Heart right ventricle (tissue), 16 donors: ENCODE data around the gene LNX2. TPM values are rescaled to one million over a fixed set of nuclear protein-coding genes. Genes with fewer than 3 reads are reported as not detected.

Source experiments
- ATAC-seq, 8 donors: fragments of 200-7000 bp; cut with Tn5 transposase; one replicate each; pipeline ENCODE4 v1.9.1; 2020; ENCODE audit warnings: mild to moderate bottlenecking in 8 of 8, moderate library complexity in 8 of 8, moderate number of reproducible peaks in 1 of 8
- DNase-seq, 2 donors: peaks; one replicate each; pipeline ENCODE4 v3.0.0-alpha.2; 2020
- H3K27ac ChIP-seq, 10 donors: fragments of 200-600 bp; sonication (generic) in 2 of 10; one replicate each; pipeline versions ENCODE4 v1.5.0 to v1.8.0; 2020 to 2022; ENCODE audit warnings: mild to moderate bottlenecking in 3 of 10
- H3K27me3 ChIP-seq, 7 donors: fragments of 200-600 bp; one replicate each; pipeline ENCODE4 v1.8.0; 2021 to 2022; ENCODE audit warnings: mild to moderate bottlenecking in 2 of 7
- H3K36me3 ChIP-seq, 9 donors: fragments of 200-600 bp; sonication (generic) in 1 of 9; one replicate each; pipeline versions ENCODE4 v1.5.0 to v1.8.0; 2020 to 2022; ENCODE audit warnings: mild to moderate bottlenecking in 2 of 9
- H3K4me1 ChIP-seq, 9 donors: fragments of 200-600 bp; sonication (generic) in 1 of 9; one replicate each; pipeline versions ENCODE4 v1.5.0 to v1.8.0; 2020 to 2022; ENCODE audit warnings: mild to moderate bottlenecking in 4 of 9
- H3K4me3 ChIP-seq, 10 donors: fragments of 200-600 bp; sonication (generic) in 2 of 10; one replicate each; pipeline versions ENCODE4 v1.5.0 to v1.8.0; 2020 to 2022; ENCODE audit warnings: mild to moderate bottlenecking in 7 of 10, moderate library complexity in 2 of 10
- H3K9me3 ChIP-seq, 11 donors: fragments of 200-600 bp in 10 of 11; sonication (generic) in 2 of 11; one replicate each; pipeline versions ENCODE4 v1.5.0 to v1.8.0; 2013 to 2022; ENCODE audit warnings: mild to moderate bottlenecking in 2 of 11, control low read depth in 1 of 11, moderate library complexity in 1 of 11
- WGBS, 2 donors: extraction: QIAGEN DNeasy Blood & Tissue Kit; methylation state at CpG; one replicate each; pipeline ENCODE4 v1.1.7; 2013; ENCODE audit warnings: inconsistent platforms in 1 of 2; 5-methylcytosine and 5-hydroxymethylcytosine counted together
- intact Hi-C, 10 donors: fragments of 100-400 bp; cut with DNase I; formaldehyde crosslinking; loops; one replicate each; pipeline versions ENCODE4 v1.11.1 to v1.14.2; 2022
- polyA plus RNA-seq, 2 donors: library from polyadenylated mRNA; stranded (reverse); fragments of 200-250 nt; gene quantifications; one replicate each; pipeline ENCODE4 v1.2.3, GENCODE V29; 2013
- total RNA-seq, 10 donors: library from RNA; stranded (reverse); fragmentation: NEBNext Ultra II Directional in 3 of 10; extraction: Animal tissue kit (Norgen Biotek cat#: 25700) in 3 of 10; gene quantifications; one replicate each; pipeline versions ENCODE4 v1.2.1 to v1.2.4, GENCODE V29; 2021 to 2023
- TF ChIP-seq, protein P1 (sequence below), 9 donors: fragments of 200-600 bp; sonication (generic) in 2 of 9; IDR thresholded peaks; one replicate each; pipeline versions ENCODE4 v1.5.0 to v1.8.0; 2021 to 2022; ENCODE audit warnings: antibody characterized with exemption in 9 of 9, mild to moderate bottlenecking in 5 of 9, moderate library complexity in 1 of 9
- donor health status: Arrhythmogenic right ventricular cardiomyopathy.
- donor health status: ischemic (EF 13 %, LVEDD 7.1; RV severe dilation, severe dysfunction).
- donor health status: healthy with polysubstance abuse.
- donor health status: DM: no; HTN: yes; CAD: no.
- donor health status: DM: no; HTN: no; CAD: no.
- donor health status: ischemic (EF 25% LVEDD 6.9; RV normal size, moderate dysfunction).
- donor health status: ischemic (EF 25% LVEDD 5.7; RV mildly dilated, moderate dysfunction).
- donor health status: healthy.
- donor health status: DM: yes; HTN: yes; CAD: no.
- donor health status: Ischemic cardiomyopathy.
- donor health status: ischemic (EF 35%, LVEDD 5.7; RV mildly dilated, moderate dysfunction).
- donor health status: nonischemic (EF 11% LVEDD 7.7; RV severe dilation, severe dysfunction).
- donor health status: DM: yes; HTN: yes; CAD: no.
- donor health status: PGD.
- donor health status: ischemic (EF 29% LVEDD 5.4; RV normal size, mild dysfunction).
- donor health status: nonischemic (EF 23%, LVEDD 6.1; RV moderate dilation, normal function).

Gene LNX2
- total and polyA plus RNA-seq, 12 donors, result 3.5 to 22.3 (median 14.1) TPM

DNA sequence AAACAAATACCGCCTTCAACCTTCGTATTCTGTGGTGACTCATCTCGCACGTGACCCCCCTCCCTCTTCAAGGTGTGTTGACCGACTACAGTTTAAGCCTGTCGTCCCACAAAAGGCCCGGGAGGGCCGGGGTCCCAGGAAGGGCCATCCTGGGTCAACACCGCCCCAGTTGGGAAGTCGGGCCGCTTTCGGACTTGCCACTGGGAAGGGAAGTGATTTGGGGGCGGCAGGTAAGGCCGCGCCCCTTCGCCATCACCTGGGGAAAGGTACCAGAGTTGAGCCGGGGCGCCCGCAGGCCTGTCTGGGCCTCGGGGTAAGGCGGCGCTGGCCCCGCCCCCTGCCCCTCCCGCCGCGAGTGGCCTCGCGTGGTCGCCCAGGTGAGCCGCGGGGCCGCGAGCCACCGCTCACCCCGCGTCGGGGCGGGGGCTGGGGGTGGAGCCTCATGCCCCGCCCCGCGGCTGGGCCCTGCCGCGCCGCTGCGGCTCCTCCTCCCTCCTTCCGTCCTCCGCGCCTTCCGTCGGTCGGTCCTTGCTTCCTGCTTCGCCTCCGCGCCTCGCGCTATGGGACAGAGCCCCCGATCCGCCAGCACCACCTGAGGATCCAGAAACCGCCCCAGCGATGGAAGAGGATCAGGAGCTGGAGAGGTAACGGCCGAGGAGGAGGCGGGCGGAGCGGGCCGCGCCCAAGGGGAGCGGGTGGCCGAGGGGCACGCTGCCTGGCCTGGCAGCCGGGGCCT is 1.2 kb upstream of the LNX2 start, which contains the start of gene POLR1D:
Gene POLR1D (plus strand): TSS at position 527 of the 736 bp plus-strand sequence. CDS start 92 bp downstream, at position 619.
- Histone ChIP-seq H3K9me3 (no peaks in the 10 kb centered on the region), H3K27ac (peak within 1 kb of the TSS; percentile 82 to 99 (median 96)), H3K27me3 (no peaks in the 10 kb centered on the region), H3K36me3 (peaks cover 0 to 24% (median 0%) of the 10 kb centered on the region in 9 donors), H3K4me3 (peak within 1 kb of the TSS; percentile 58 to 100 (median 92)), H3K4me1 (peaks cover 4 to 47% (median 31%) of the 10 kb centered on the region in 9 donors)
- peak; percentile 76 to 86 (median 82) for ATAC-seq
- TF ChIP-seq, protein P1, sequence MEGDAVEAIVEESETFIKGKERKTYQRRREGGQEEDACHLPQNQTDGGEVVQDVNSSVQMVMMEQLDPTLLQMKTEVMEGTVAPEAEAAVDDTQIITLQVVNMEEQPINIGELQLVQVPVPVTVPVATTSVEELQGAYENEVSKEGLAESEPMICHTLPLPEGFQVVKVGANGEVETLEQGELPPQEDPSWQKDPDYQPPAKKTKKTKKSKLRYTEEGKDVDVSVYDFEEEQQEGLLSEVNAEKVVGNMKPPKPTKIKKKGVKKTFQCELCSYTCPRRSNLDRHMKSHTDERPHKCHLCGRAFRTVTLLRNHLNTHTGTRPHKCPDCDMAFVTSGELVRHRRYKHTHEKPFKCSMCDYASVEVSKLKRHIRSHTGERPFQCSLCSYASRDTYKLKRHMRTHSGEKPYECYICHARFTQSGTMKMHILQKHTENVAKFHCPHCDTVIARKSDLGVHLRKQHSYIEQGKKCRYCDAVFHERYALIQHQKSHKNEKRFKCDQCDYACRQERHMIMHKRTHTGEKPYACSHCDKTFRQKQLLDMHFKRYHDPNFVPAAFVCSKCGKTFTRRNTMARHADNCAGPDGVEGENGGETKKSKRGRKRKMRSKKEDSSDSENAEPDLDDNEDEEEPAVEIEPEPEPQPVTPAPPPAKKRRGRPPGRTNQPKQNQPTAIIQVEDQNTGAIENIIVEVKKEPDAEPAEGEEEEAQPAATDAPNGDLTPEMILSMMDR (IDR thresholded peaks at IDR 0.05), result no peak
- intact Hi-C loops, result loop anchor here in 7 of 10 donors (2.0 to 10.0 kb wide), 6 partner anchors 57 to 197 kb away; partner anchors contain the start of genes MTIF3 (in 6 of the 7) and GTF3A (in 2 of the 7)
- WGBS, 2 donors, result 1% methylated on average over 71 of the region's 71 CpGs
- DNase-seq, result peak; percentile 80 to 81

DNA sequence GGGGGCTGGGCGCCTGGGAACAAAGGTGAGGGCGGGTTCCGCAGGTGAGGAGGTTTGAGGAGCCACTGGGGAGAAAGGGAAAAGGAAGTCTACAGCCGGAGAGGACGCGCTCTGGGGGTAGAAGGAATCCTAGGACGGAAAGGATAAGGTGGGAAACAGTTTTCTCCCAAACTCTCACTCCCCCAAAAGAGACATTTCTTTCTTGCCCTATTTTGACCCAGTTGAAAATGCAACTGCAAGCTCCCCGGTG is 712 bp upstream of the LNX2 start:
- H3K27me3 ChIP-seq, result no peaks in the 10 kb centered on the region
- DNase-seq, result no peak
- peak overlapping the region; percentile 58 to 100 (median 92) for H3K4me3 ChIP-seq
- TF ChIP-seq, protein P1 (IDR thresholded peaks at IDR 0.05), result no peak
- 1% methylated on average over 8 of the region's 8 CpGs for WGBS, 2 donors
- peaks cover 4 to 49% (median 31%) of the 10 kb centered on the region in 9 donors for H3K4me1 ChIP-seq
- no peaks in the 10 kb centered on the region for H3K9me3 ChIP-seq
- H3K36me3 ChIP-seq, result peaks cover 0 to 24% (median 0%) of the 10 kb centered on the region in 9 donors
- peak overlapping the region; percentile 82 to 99 (median 96) for H3K27ac ChIP-seq
- no peak for ATAC-seq
- intact Hi-C loops, result loop anchor here in 7 of 10 donors (2.0 to 10.0 kb wide), 6 partner anchors 56 to 196 kb away; partner anchors contain the start of genes MTIF3 (in 6 of the 7) and GTF3A (in 2 of the 7)

DNA sequence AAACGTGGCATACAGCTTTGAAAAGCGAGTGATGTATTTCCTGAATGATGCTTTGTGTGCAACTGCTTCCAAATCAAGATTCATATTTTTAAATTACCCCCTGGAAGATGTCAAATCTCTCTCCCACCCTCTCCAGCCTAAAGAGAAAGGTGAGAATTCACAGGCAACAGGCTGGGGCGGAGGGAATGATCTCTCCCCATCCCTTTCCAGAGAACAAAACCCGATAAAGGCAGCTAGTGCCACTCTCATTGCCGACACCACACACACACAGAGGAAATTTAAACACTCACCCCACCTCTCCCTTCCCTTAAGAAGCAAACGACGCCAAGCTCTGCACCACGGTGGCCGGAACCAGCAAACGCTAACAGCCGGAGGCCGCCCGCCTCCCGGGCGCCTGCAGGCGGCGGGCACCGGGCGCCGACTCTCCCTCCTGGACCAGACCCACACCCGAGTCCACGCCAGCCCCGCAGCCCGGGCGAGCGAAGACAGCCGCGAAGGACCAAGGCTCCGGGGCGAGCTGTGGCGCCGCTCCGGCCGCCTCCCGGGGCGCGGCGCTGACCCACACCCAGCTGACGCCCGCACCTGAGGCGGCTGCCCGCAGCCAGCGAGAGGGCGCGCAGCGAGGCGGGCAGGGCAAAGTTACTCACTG is 477 bp downstream of the LNX2 start:
- intact Hi-C loops, result loop anchor here in 8 of 10 donors (2.0 to 10.0 kb wide), 9 partner anchors 43 to 195 kb away; partner anchors contain the start of genes MTIF3 (in 6 of the 8) and GTF3A (in 2 of the 8)
- Histone ChIP-seq H3K36me3 (peaks cover 0 to 21% (median 0%) of the 10 kb centered on the region in 9 donors), H3K27me3 (no peaks in the 10 kb centered on the region), H3K4me1 (peaks cover 4 to 49% (median 31%) of the 10 kb centered on the region in 9 donors), H3K4me3 (peak overlapping the region; percentile 58 to 100 (median 90)), H3K9me3 (peaks cover 0 to 5% (median 2%) of the 10 kb centered on the region in 11 donors), H3K27ac (peak overlapping the region; percentile 90 to 99 (median 96))
- WGBS, 2 donors, result 0 to 1% methylated on average over 47 of the region's 47 CpGs
- TF ChIP-seq, protein P1 (IDR thresholded peaks at IDR 0.05), result peak in 5 of 9 donors; percentile 34 to 55 (median 52)
- ATAC-seq (peak in 5 of 8 donors; percentile 1 to 41 (median 9)), DNase-seq (peak; percentile 37 to 54)

DNA sequence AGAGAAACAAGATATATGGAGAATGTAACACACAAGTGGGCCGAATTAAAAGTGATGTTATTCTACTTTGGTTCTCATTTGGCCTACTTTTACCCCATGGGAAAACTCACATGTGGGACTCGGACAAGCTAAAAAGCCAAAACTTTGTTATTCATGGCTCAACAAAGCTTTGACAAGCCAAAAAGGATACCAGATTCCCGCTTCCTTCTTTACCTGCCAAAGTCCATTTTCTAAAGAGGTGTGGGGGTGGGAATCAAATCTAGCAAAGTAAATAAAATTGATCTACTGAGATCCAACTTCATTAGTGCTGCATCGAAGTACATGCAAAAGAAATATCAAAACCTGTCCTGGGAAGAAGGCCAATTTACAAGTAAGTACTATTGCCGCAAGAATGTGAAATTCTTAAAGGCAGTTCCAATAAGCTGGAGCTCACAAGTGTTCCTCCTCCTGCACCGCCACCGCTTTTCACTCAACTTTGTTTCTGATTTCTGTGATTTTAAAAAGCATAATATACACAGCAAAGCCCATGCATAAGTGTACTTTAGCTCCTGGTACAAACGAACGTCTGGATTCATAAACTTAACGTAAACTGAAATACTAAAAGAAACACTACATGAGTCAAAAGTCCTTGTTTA is 1.1 kb downstream of the LNX2 start:
- Histone ChIP-seq H3K4me1 (peaks cover 4 to 49% (median 31%) of the 10 kb centered on the region in 9 donors), H3K36me3 (peaks cover 0 to 16% (median 0%) of the 10 kb centered on the region in 9 donors), H3K9me3 (peaks cover 0 to 12% (median 6%) of the 10 kb centered on the region in 11 donors), H3K27ac (peak overlapping the region in 9 of 10 donors; percentile 90 to 99 (median 97)), H3K27me3 (no peaks in the 10 kb centered on the region), H3K4me3 (peak overlapping the region; percentile 58 to 100 (median 90))
- TF ChIP-seq, protein P1 (IDR thresholded peaks at IDR 0.05), result no peak
- WGBS, 2 donors, result 12 to 13% methylated on average over 10 of the region's 10 CpGs
- ATAC-seq (no peak), DNase-seq (no peak)
- intact Hi-C loops, result loop anchor here in 3 of 10 donors (5.0 kb wide), 3 partner anchors 42 to 57 kb away; no protein-coding TSS in a partner anchor
